Activated T-cell treated with anti-CD3 and anti-CD28 coated beads, Interleukin-2, amount 50 U/mL, for 1 hour (primary cell): ENCODE results near the gene TEAD3.

Experiments used
- DNase-seq: peaks from one replicate; pipeline ENCODE4 v3.0.0-alpha.2; 2020

The TEAD3 gene

DNA sequence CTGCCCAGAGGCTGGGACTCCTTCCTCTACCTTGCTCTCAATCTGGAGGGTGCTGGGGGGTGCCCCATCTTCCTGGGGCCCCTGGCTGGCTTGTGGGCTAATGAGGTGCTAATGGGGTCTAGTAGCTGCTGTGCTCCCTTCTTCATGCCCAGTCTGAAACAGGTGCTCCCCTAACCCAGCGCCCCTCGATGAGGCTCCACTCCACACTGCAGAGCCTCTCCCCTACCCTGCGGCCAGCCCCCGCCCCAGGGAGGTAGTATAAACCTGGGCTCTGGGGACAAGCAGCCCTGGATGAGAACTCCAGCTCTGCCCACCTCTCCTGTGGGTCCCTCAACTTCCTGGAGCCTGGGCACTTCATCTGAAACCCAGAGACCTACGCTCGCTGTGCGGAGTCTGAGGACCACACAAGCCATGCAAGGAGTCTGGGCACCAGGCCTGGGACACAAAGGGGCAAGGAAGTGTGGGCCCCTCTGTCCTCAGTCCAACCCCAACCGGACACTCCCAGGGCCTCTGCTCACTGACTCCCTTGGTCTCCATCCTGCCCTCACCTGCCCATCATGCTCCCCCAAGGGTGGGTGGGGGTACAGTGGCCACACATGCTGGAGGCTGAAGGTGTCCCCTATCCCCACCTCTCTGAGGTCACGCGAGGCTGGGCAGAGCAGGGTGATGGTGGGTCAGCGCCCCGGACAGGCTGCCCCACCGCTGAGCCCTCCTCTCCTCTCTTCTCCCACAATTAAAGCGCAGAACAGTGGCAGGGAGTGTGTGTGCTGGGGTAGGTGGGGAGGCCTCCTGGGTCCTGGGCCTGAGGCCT, 22.5 kb downstream of the TEAD3 start:
- DNase-seq = no peak

- no peak for DNase-seq
Observed at GRCh38 chr6:35473850-35474130, 23.1 kb downstream of the TEAD3 start.

DNA sequence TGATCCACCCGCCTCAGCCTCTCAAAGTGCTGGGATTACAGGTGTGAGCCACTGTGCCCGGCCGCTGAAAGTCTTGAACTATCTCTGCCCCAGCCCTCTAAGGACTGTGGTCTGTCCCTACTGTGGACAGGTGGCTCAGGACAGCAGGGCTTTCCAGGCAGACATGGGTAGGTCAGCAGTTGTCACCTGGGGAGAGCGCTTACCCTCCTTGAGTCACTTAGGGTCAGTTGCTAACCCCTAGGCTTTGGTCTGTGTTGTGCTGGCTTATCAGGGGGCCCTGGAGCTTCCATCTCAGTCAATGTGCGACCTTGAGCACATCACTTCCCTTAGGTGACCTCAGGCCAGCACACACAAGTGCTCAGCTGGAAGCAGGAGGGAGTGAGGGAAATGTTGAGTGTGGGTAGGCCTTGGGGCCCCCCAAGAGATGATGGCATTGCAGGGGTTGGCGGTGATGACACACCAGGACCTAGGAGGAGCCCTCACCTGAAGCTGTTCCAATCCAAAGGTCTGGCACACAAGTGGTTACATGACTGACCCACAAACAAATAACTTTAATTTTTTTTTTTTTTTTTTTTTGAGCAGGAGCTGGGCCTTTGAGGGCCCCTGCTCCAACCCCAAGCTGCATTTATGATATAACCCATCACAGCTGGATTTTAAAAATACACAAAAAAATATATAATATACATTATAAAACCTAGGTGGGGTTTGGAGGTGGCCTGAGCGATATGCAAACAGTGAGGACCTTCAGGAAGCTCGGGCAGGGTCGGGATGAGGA, 23.6 kb downstream of the TEAD3 start:
- DNase-seq = no peak

GRCh38 chr6:35471836-35472345, 25.0 kb downstream of the TEAD3 start:
- no peak for DNase-seq

GRCh38 chr6:35470663-35471120, 26.2 kb downstream of the TEAD3 start:
- DNase-seq = no peak

GRCh38 chr6:35469751-35470662, 26.9 kb downstream of the TEAD3 start:
- DNase-seq = no peak

- DNase-seq = no peak
Observed at GRCh38 chr6:35468980-35469750, 27.7 kb downstream of the TEAD3 start.

DNA sequence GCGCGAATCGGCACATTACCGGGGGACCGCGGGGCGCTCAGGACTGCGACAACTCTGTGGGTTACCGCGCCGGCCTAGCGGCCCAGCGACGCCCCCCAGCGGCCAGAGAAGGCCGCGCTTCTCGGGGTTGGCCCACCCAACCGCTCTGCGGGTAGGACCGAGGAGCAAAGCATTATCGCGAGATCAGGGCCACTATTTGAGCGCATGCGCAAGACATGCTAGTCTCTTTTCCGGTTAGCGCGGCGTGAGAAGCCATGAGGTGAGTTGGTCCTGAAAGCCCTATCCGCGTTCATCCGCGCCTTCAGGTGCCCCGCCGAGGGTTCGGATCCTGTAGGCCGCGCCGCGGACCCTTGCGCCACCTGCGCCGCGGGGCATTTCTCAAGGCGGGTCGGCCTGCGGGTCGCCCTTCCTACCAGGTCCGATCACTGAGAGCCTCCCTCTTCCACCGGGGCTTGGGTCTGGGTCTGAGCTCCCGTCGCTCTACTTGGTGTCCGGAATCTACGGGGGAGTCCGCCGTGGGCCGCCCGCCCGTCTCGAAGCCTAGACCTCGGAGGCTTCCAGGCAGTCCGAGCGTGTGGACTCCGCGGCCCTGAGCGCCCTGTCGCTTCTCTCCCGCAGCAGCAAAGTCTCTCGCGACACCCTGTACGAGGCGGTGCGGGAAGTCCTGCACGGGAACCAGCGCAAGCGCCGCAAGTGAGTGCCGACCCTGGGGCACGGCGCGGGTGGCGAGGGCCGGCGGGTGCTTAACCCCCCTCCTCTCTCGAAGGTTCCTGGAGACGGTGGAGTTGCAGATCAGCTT, 28.5 kb downstream of the TEAD3 start, which contains the start of gene RPL10A:
Gene RPL10A (plus strand): TSS at position 221 of the 799 bp plus-strand sequence. CDS start 34 bp downstream, at position 255.
- peak; percentile 96 for DNase-seq

DNA sequence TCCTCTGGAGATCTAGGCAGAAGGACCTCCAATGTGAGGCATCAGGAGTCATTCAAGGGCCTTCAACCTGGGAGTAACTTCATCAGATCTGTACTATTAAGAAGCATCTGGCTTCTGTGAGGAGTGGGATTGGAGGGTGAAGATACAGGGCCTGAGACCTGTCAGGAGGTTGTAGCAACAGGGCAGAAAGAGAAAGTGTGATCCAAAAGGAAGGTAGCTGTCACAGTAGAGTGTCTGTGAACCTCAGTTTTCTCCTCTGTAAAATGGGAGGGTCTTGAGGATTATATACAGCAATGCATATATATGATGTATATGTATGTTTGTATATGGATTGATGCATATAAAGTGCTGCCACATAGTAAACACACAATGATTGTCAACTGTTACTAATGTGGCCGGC, 31.2 kb downstream of the TEAD3 start:
- DNase-seq = no peak

GRCh38 chr6:35463292-35463691, 33.6 kb downstream of the TEAD3 start:
- no peak for DNase-seq

DNA sequence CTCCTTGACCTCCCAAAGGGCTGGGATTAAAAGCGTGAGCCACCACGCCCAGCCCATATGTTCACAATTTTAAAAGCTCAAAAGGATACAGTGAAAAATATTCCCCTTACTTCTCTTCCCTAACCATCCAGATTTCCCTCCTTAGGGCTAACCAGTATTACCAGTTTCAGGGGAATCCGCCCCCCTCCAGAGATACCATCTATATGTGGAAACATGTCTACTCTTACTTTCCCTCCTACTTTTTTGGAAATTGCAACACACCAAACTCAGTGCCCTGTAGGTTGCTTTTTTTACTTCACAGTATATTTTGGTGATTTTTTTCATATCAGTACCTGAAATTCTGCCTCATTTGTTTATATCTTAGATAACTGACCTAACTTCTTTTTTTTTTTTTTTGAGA, 35.6 kb downstream of the TEAD3 start:
- no peak for DNase-seq

- DNase-seq = no peak
Observed at GRCh38 chr6:35457907-35458306, 39.0 kb downstream of the TEAD3 start.

GRCh38 chr6:35454391-35455110, 42.3 kb downstream of the TEAD3 start:
- no peak for DNase-seq

- no peak for DNase-seq
Observed at GRCh38 chr6:35453236-35453635, 43.6 kb downstream of the TEAD3 start.

DNA sequence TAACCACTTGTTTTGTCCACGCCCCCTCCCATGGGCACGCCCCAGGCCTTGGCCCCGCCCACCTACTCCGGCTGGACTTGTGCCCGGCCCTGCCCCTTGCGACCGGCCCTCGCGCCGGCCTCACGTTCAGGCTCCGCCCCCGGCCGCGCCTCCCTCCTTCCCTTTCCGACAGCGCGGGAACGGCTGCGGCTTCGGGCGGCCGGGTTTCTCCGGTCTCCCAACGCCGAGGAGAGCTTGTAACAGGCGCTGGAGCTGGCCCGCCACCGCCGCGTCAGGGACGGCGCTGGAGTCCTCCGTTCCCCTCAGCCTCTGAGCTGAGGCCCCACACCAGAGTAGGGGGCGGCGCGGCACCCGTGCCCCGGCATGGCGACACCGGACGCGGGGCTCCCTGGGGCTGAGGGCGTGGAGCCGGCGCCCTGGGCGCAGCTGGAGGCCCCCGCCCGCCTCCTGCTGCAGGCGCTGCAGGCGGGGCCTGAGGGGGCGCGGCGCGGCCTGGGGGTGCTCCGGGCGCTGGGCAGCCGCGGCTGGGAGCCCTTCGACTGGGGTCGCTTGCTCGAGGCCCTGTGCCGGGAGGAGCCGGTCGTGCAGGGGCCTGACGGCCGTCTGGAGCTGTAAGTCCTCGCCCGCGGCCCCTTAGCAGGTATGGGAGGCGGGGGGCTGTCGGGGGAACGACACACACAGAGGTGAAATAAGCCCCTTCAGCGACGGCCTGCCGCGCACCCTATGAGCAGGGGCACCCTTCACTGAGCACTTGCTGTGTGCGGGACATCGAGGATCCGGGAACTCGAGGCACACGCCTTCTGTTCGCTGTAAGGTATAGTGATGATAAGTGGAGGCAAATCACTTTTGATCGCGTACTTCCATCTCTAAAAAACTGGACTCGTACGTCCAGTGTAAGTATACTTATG, 44.4 kb downstream of the TEAD3 start, which contains the start of gene FANCE:
Gene FANCE (plus strand): TSS at position 156 of the 908 bp plus-strand sequence. CDS start 208 bp downstream, at position 364.
- DNase-seq = peak; percentile 92

- DNase-seq = no peak
Observed at GRCh38 chr6:35451354-35452182, 45.3 kb downstream of the TEAD3 start.

- peak; percentile 44 for DNase-seq
Observed at GRCh38 chr6:35449287-35449881, 47.5 kb downstream of the TEAD3 start.

- DNase-seq = no peak
Observed at GRCh38 chr6:35448191-35448590, 48.7 kb downstream of the TEAD3 start.
